IMR-90 (cell line): ENCODE data around the gene HCN2. TPM values are rescaled to one million over a fixed set of nuclear protein-coding genes. Genes with fewer than 3 reads are reported as not detected.

ENCODE experiments used
- ATAC-seq: fragments of 200-7000 bp; cut with Tn5 transposase; 2 replicates; pipeline ENCODE4 v1.9.1; 2020; ENCODE audit warnings: low read depth, mild to moderate bottlenecking, moderate library complexity
- BruUV-seq: library from RNA; stranded (reverse); fragments of 400-500 nt; replicated peaks from 2 replicates; lab custom pipeline; 2021; lab: Mats Ljungman, UMichigan
- CTCF ChIA-PET: fragments of 300-600 bp; formaldehyde crosslinking; extraction: SDS; loops from one replicate; lab custom pipeline; 2021; ENCODE audit warnings: antibody characterized with exemption; lab: Yijun Ruan, JAX
- POLR2A ChIA-PET: fragments of 300-600 bp; sonication (Branson Sonifier 250); formaldehyde crosslinking; loops from one replicate; lab custom pipeline; 2022; ENCODE audit warnings: antibody characterized with exemption; ENCODE audit not compliant: unreplicated experiment; lab: Charles Lee
- DNase-seq: peaks from one replicate; pipeline ENCODE4 v3.0.0; 2013
- H2AFZ ChIP-seq: replicated peaks from 2 replicates; pipeline ENCODE3; 2013; ENCODE audit warnings: low read length, mild to moderate bottlenecking; ENCODE audit not compliant: poor library complexity
- H2AK5ac ChIP-seq: 2 replicates; pipeline ENCODE4 v1.6.1; 2013; ENCODE audit warnings: low read depth, low read length, inconsistent platforms
- H2AK9ac ChIP-seq: replicated peaks from 2 replicates; pipeline ENCODE3; 2013; ENCODE audit warnings: mild to moderate bottlenecking, low read depth, low read length, moderate library complexity; ENCODE audit not compliant: poor library complexity
- H2BK120ac ChIP-seq: 2 replicates; pipeline ENCODE4 v1.6.1; 2013; ENCODE audit warnings: low read depth, low read length, inconsistent platforms
- H2BK15ac ChIP-seq: 3 replicates; pipeline ENCODE4 v1.6.1; 2013; ENCODE audit warnings: low read depth, low read length, inconsistent platforms
- H2BK20ac ChIP-seq: 2 replicates; pipeline ENCODE4 v1.6.1; 2013; ENCODE audit warnings: low read depth, mild to moderate bottlenecking, inconsistent platforms, low read length, moderate library complexity
- H2BK5ac ChIP-seq: 2 replicates; pipeline ENCODE4 v1.6.1; 2013; ENCODE audit warnings: mild to moderate bottlenecking, low read depth, low read length, inconsistent platforms; ENCODE audit not compliant: poor library complexity, severe bottlenecking
- H3K14ac ChIP-seq: replicated peaks from 2 replicates; pipeline ENCODE4 v1.6.1; 2013; ENCODE audit warnings: low read depth, low read length, inconsistent platforms
- H3K18ac ChIP-seq: 2 replicates; pipeline ENCODE4 v1.6.1; 2013; ENCODE audit warnings: low read depth, low read length, control low read depth
- H3K23ac ChIP-seq: 2 replicates; pipeline ENCODE4 v1.6.1; 2013; ENCODE audit warnings: low read depth, low read length, inconsistent platforms
- H3K27ac ChIP-seq: 2 replicates; pipeline ENCODE4 v1.5.1; 2013; ENCODE audit warnings: mild to moderate bottlenecking, control low read depth, low read length; ENCODE audit not compliant: insufficient read depth
- H3K27me3 ChIP-seq: 2 replicates; pipeline ENCODE4 v1.6.1; 2013; ENCODE audit warnings: low read length; ENCODE audit not compliant: control insufficient read depth, insufficient read depth
- H3K36me3 ChIP-seq: 2 replicates; pipeline ENCODE4 v1.6.1; 2013; ENCODE audit warnings: low read length, mixed read lengths; ENCODE audit not compliant: control insufficient read depth, insufficient read depth
- H3K4ac ChIP-seq: 2 replicates; pipeline ENCODE4 v1.6.1; 2013; ENCODE audit warnings: low read depth, low read length, inconsistent platforms
- H3K4me1 ChIP-seq: 2 replicates; pipeline ENCODE4 v1.6.1; 2013; ENCODE audit warnings: low read length, mixed read lengths; ENCODE audit not compliant: control insufficient read depth, insufficient read depth
- H3K4me2 ChIP-seq: 2 replicates; pipeline ENCODE4 v1.6.1; 2013; ENCODE audit warnings: low read depth, mild to moderate bottlenecking, control low read depth, low read length, moderate library complexity
- H3K4me3 ChIP-seq: 2 replicates; pipeline ENCODE4 v1.5.1; 2013; ENCODE audit warnings: low read depth, mild to moderate bottlenecking, control low read depth, low read length, moderate library complexity; ENCODE audit not compliant: insufficient read depth
- H3K56ac ChIP-seq: 2 replicates; pipeline ENCODE4 v1.6.1; 2013; ENCODE audit warnings: low read length, inconsistent platforms; ENCODE audit not compliant: insufficient read depth; ENCODE audit errors: extremely low read depth
- H3K79me1 ChIP-seq, 2 experiments: 2 replicates each; pipeline ENCODE4 v1.6.1; 2013; ENCODE audit warnings: low read length in 2 of 2, inconsistent platforms in 1 of 2, low read depth in 1 of 2
- H3K9ac ChIP-seq: 2 replicates; pipeline ENCODE4 v1.6.1; 2013; ENCODE audit warnings: low read depth, low read length, control low read depth
- H3K9me1 ChIP-seq: 2 replicates; pipeline ENCODE4 v1.6.1; 2013; ENCODE audit warnings: low read length, inconsistent platforms; ENCODE audit not compliant: insufficient read depth
- H3K9me3 ChIP-seq: 2 replicates; pipeline ENCODE4 v1.6.1; 2013; ENCODE audit warnings: low read length; ENCODE audit not compliant: control insufficient read depth, insufficient read depth
- H4K20me1 ChIP-seq: 2 replicates; pipeline ENCODE4 v1.6.1; 2013; ENCODE audit warnings: low read length, inconsistent platforms; ENCODE audit not compliant: insufficient read depth
- H4K5ac ChIP-seq: 2 replicates; pipeline ENCODE4 v1.6.1; 2013; ENCODE audit warnings: mild to moderate bottlenecking, low read depth, low read length, control low read depth
- H4K8ac ChIP-seq, 2 experiments: 2 replicates each; pipeline ENCODE4 v1.6.1; 2013; ENCODE audit warnings: low read depth in 2 of 2, low read length in 2 of 2, control low read depth in 1 of 2, inconsistent platforms in 1 of 2
- H4K91ac ChIP-seq: 2 replicates; pipeline ENCODE4 v1.6.1; 2013; ENCODE audit warnings: low read depth, low read length, inconsistent platforms; ENCODE audit not compliant: insufficient read depth
- CEBPB ChIP-seq: IDR thresholded peaks from 2 replicates; pipeline ENCODE4 v1.6.1; 2012; ENCODE audit warnings: low read depth, low read length, improper control_type of control experiment
- POLR2A ChIP-seq: IDR thresholded peaks from 2 replicates; pipeline ENCODE4 v1.6.1; 2012; ENCODE audit warnings: mild to moderate bottlenecking, low read depth, low read length
- RFX5 ChIP-seq: IDR thresholded peaks from 2 replicates; pipeline ENCODE4 v1.8.0; 2012; ENCODE audit warnings: low read depth, mild to moderate bottlenecking, low read length, moderate library complexity
- WGBS, 2 experiments: methylation state at CpG; one replicate each; pipeline versions ENCODE4 v1.1.5 to v1.1.7; 2013; ENCODE audit warnings: missing lambda C conversion rate in 2 of 2; ENCODE audit not compliant: insufficient read length in 1 of 2; ENCODE audit errors: extremely low coverage in 2 of 2; 5-methylcytosine and 5-hydroxymethylcytosine counted together
- dilution Hi-C: fragments of 300-500 bp; cut with HindIII; formaldehyde crosslinking; loops from one replicate; pipeline ENCODE4 v1.14.3; 2018; ENCODE audit warnings: low sequenced_read_pairs; ENCODE audit not compliant: unreplicated experiment
- in situ Hi-C: fragments of 300-500 bp; cut with MboI; formaldehyde crosslinking; loops from 3 replicates; pipeline ENCODE4 v1.14.3; 2019; ENCODE audit warnings: low sequenced_read_pairs, inconsistent platforms, mixed read lengths
- intact Hi-C: fragments of 100-400 bp; cut with micrococcal nuclease; formaldehyde crosslinking; loops from 2 replicates; pipeline ENCODE4 v1.10.0; 2022
- polyA plus RNA-seq, 3 experiments: library from polyadenylated mRNA; depleted of rRNA; stranded (reverse); fragments of >200 nt; gene quantifications; 2 replicates each; pipeline ENCODE4 v1.2.3, GENCODE V29; 2012; ENCODE audit warnings: low replicate concordance in 1 of 3
- total RNA-seq: library from RNA; depleted of rRNA; stranded (reverse); fragments of >200 nt; gene quantifications from 2 replicates; pipeline ENCODE4 v1.2.3, GENCODE V29; 2012

The HCN2 gene
- total and polyA plus RNA-seq, 2 of the 4 experiments (the other 2 are of a cell fraction): 0.72 to 2.6 TPM

GRCh38 chr19:618247-618619 is 28.6 kb downstream of the HCN2 start:
- Histone ChIP-seq H3K27ac (no peak overlapping the region), H4K5ac (no peak overlapping the region), H4K91ac (no peak overlapping the region), H3K36me3 (peaks cover 38% of the 10 kb centered on the region), H3K4ac (no peak overlapping the region), H4K8ac (no peak overlapping the region), H2BK20ac (no peak overlapping the region), H2AK5ac (no peak overlapping the region), H2AFZ (no peak overlapping the region), H3K4me1 (no peaks in the 10 kb centered on the region), H2AK9ac (no peak overlapping the region), H3K4me2 (no peak overlapping the region), H4K20me1 (no peaks in the 10 kb centered on the region; the same call in none of the 2 replicates), H3K9me1 (no peaks in the 10 kb centered on the region), H3K14ac (no peak overlapping the region), H3K79me1 (no peaks in the 10 kb centered on the region), H3K9ac (no peak overlapping the region), H3K9me3 (no peaks in the 10 kb centered on the region), H3K4me3 (no peak overlapping the region), H3K18ac (no peak overlapping the region), H2BK5ac (no peak overlapping the region), H3K23ac (no peak overlapping the region), H2BK15ac (no peak overlapping the region), H3K56ac (no peak overlapping the region), H2BK120ac (no peak overlapping the region), H3K27me3 (no peaks in the 10 kb centered on the region; the same call in 1 of the 2 replicates)
- POLR2A ChIA-PET: no interaction called here
- in situ Hi-C loops: no loop called here
- DNase-seq (no peak), ATAC-seq (no peak)
- TF ChIP-seq RFX5 (no peak), CEBPB (no peak), POLR2A (no peak)
- intact Hi-C loops: no loop called here
- CTCF ChIA-PET: no interaction called here
- 99% methylated on average over 11 of the region's 19 CpGs; no CpG with 5 or more reads in 1 of the 2 experiments for WGBS, 2 experiments
- BruUV-seq: no TSS peak
- dilution Hi-C loops: no loop called here
